WTC11 (cell line): ENCODE results near the gene LTBP1. TPM values are rescaled to one million over a fixed set of nuclear protein-coding genes. Genes with fewer than 3 reads are reported as not detected.

Experiments
- ATAC-seq: fragments of 200-7000 bp; cut with Tn5 transposase; 2 replicates; pipeline ENCODE4 v1.10.0; 2021; ENCODE audit warnings: mild to moderate bottlenecking, moderate library complexity
- CTCF ChIA-PET: fragments of 300-600 bp; sonication (Branson Sonifier 250); formaldehyde crosslinking; loops from one replicate; lab custom pipeline; 2021; ENCODE audit warnings: antibody characterized with exemption; lab: Charles Lee
- POLR2A ChIA-PET: fragments of 350-600 bp; sonication (Branson Sonifier 250); formaldehyde crosslinking; loops from one replicate; lab custom pipeline; 2021; ENCODE audit warnings: antibody characterized with exemption; lab: Charles Lee
- DNase-seq: peaks from one replicate; pipeline ENCODE4 v3.0.0; 2021; ENCODE audit warnings: low spot score
- H3K27ac Mint-ChIP-seq: 2 replicates; pipeline ENCODE4 v1.8.0; 2021; ENCODE audit warnings: mixed read lengths
- H3K27me3 Mint-ChIP-seq: 2 replicates; pipeline ENCODE4 v1.8.0; 2021; ENCODE audit warnings: low read depth, mild to moderate bottlenecking, moderate library complexity, mixed read lengths
- H3K36me3 Mint-ChIP-seq: 2 replicates; pipeline ENCODE4 v1.8.0; 2021; ENCODE audit warnings: mixed read lengths
- H3K4me1 Mint-ChIP-seq: 2 replicates; pipeline ENCODE4 v1.8.0; 2022; ENCODE audit warnings: mixed read lengths
- H3K4me3 Mint-ChIP-seq: 2 replicates; pipeline ENCODE4 v1.8.0; 2021; ENCODE audit warnings: mild to moderate bottlenecking, moderate library complexity, mixed read lengths
- H3K9me3 Mint-ChIP-seq: 2 replicates; pipeline ENCODE4 v1.8.0; 2021; ENCODE audit warnings: mixed read lengths
- AR ChIP-seq: fragments of 250-450 bp; sonication (Bioruptor Pico); IDR thresholded peaks from 2 replicates; pipeline ENCODE4 v1.9.0; 2021; ENCODE audit warnings: mild to moderate bottlenecking
- ARID4B ChIP-seq: sonication (generic); formaldehyde crosslinking; IDR thresholded peaks from 2 replicates; pipeline ENCODE4 v1.8.0; 2023; ENCODE audit warnings: missing genetic modification reagents, mild to moderate bottlenecking, borderline replicate concordance
- ATF6 ChIP-seq: sonication (generic); formaldehyde crosslinking; IDR thresholded peaks from 2 replicates; pipeline ENCODE4 v1.8.1; 2023; ENCODE audit warnings: mild to moderate bottlenecking, missing genetic modification reagents
- CREM ChIP-seq: sonication (generic); formaldehyde crosslinking; IDR thresholded peaks from 2 replicates; pipeline ENCODE4 v1.8.1; 2022; ENCODE audit warnings: mild to moderate bottlenecking, missing genetic modification reagents, moderate library complexity
- CTCF ChIP-seq: fragments of 200-600 bp; IDR thresholded peaks from 2 replicates; pipeline ENCODE4 v1.8.0; 2022; ENCODE audit warnings: antibody characterized with exemption
- ERG ChIP-seq: fragments of 250-450 bp; sonication (Bioruptor Pico); IDR thresholded peaks from 2 replicates; pipeline ENCODE4 v1.8.0; 2021; ENCODE audit warnings: mild to moderate bottlenecking
- ETV6 ChIP-seq: sonication (generic); formaldehyde crosslinking; IDR thresholded peaks from 2 replicates; pipeline ENCODE4 v1.8.1; 2022; ENCODE audit warnings: mild to moderate bottlenecking, missing genetic modification reagents
- GABPB1 ChIP-seq: sonication (generic); formaldehyde crosslinking; IDR thresholded peaks from 2 replicates; pipeline ENCODE4 v1.8.1; 2023; ENCODE audit warnings: mild to moderate bottlenecking, missing genetic modification reagents
- HMGA2 ChIP-seq: fragments of 250-450 bp; sonication (Bioruptor Pico); IDR thresholded peaks from 2 replicates; pipeline ENCODE4 v1.4.0; 2021; ENCODE audit warnings: mild to moderate bottlenecking, moderate library complexity
- IRF1 ChIP-seq: sonication (generic); formaldehyde crosslinking; IDR thresholded peaks from 2 replicates; pipeline ENCODE4 v1.8.0; 2023; ENCODE audit warnings: missing genetic modification reagents
- JUN ChIP-seq: sonication (generic); formaldehyde crosslinking; IDR thresholded peaks from 2 replicates; pipeline ENCODE4 v1.8.0; 2023; ENCODE audit warnings: mild to moderate bottlenecking, missing genetic modification reagents
- MXD4 ChIP-seq: fragments of 250-450 bp; sonication (Bioruptor Pico); IDR thresholded peaks from 2 replicates; pipeline ENCODE4 v1.8.0; 2021; ENCODE audit warnings: mild to moderate bottlenecking, moderate library complexity, borderline replicate concordance
- MYBL2 ChIP-seq: sonication (generic); formaldehyde crosslinking; IDR thresholded peaks from 2 replicates; pipeline ENCODE4 v1.8.1; 2023; ENCODE audit warnings: mild to moderate bottlenecking, moderate library complexity, missing genetic modification reagents
- NFYB ChIP-seq: sonication (generic); formaldehyde crosslinking; conservative IDR thresholded peaks from 2 replicates; pipeline ENCODE4 v1.8.0; 2022; ENCODE audit warnings: low read depth, missing genetic modification reagents
- OVOL2 ChIP-seq: fragments of 250-450 bp; sonication (Bioruptor Pico); IDR thresholded peaks from 2 replicates; pipeline ENCODE4 v1.9.0; 2021; ENCODE audit warnings: mild to moderate bottlenecking, borderline replicate concordance
- PREB ChIP-seq: sonication (generic); formaldehyde crosslinking; IDR thresholded peaks from 2 replicates; pipeline ENCODE4 v1.8.1; 2022; ENCODE audit warnings: mild to moderate bottlenecking, missing genetic modification reagents, moderate library complexity, borderline replicate concordance
- ZBTB21 ChIP-seq: sonication (generic); formaldehyde crosslinking; IDR thresholded peaks from 2 replicates; pipeline ENCODE4 v1.8.1; 2023; ENCODE audit warnings: mild to moderate bottlenecking, missing genetic modification reagents, borderline replicate concordance
- ZNF138 ChIP-seq: sonication (generic); formaldehyde crosslinking; conservative IDR thresholded peaks from 2 replicates; pipeline ENCODE4 v1.8.1; 2022; ENCODE audit warnings: mild to moderate bottlenecking, moderate library complexity, missing genetic modification reagents
- ZNF416 ChIP-seq: fragments of 250-450 bp; sonication (Bioruptor Pico); IDR thresholded peaks from 2 replicates; pipeline ENCODE4 v1.9.0; 2021; ENCODE audit warnings: mild to moderate bottlenecking, inconsistent platforms
- total RNA-seq: library from RNA; stranded (reverse); gene quantifications from 3 replicates; pipeline ENCODE4 v1.2.3, GENCODE V29; 2021

Gene LTBP1
- total RNA-seq, 1 experiment from 2014 or later = 33.6 TPM

GRCh38 chr2:33336036-33336625, 389.4 kb downstream of the LTBP1 start (continued):
- TF ChIP-seq ERG (CRISPR knock-in tag) (no peak), OVOL2 (no peak), GABPB1 (CRISPR knock-in tag) (no peak), ZNF416 (CRISPR knock-in tag) (no peak), MXD4 (CRISPR knock-in tag) (no peak)

GRCh38 chr2:33337385-33337960, 390.7 kb downstream of the LTBP1 start:
- Mint-ChIP-seq H3K36me3 (no peaks in the 10 kb centered on the region; the same call in 1 of the 2 replicates), H3K27ac (no peak overlapping the region), H3K4me3 (no peak overlapping the region), H3K9me3 (peaks cover 8% of the 10 kb centered on the region), H3K4me1 (no peaks in the 10 kb centered on the region), H3K27me3 (no peaks in the 10 kb centered on the region)
- ChIA-PET CTCF (no interaction called here), POLR2A (no interaction called here)
- no peak for TF ChIP-seq MYBL2 (CRISPR knock-in tag)
- ATAC-seq (no peak), DNase-seq (no peak)

- Mint-ChIP-seq H3K36me3 (no peaks in the 10 kb centered on the region), H3K9me3 (peaks cover 5% of the 10 kb centered on the region), H3K27me3 (no peaks in the 10 kb centered on the region), H3K4me1 (no peaks in the 10 kb centered on the region), H3K27ac (no peak overlapping the region), H3K4me3 (no peak overlapping the region)
- ATAC-seq (no peak), DNase-seq (no peak)
- ChIA-PET POLR2A (no interaction called here), CTCF (no interaction called here)
- TF ChIP-seq JUN (CRISPR knock-in tag) (no peak), IRF1 (CRISPR knock-in tag) (no peak), AR (CRISPR knock-in tag) (no peak), MXD4 (CRISPR knock-in tag) (no peak), CREM (CRISPR knock-in tag) (no peak), NFYB (no peak), HMGA2 (no peak), CTCF (no peak), ETV6 (CRISPR knock-in tag) (no peak), ZBTB21 (CRISPR knock-in tag) (no peak), ZNF138 (CRISPR knock-in tag) (no peak), ATF6 (CRISPR knock-in tag) (no peak), PREB (CRISPR knock-in tag) (no peak), ARID4B (no peak)
Measured at GRCh38 chr2:33337981-33338380, 391.2 kb downstream of the LTBP1 start.
